GM19240 (cell line): Measurements from ENCODE around the gene IFNLR1.

Experiments used
- DNase-seq: peaks from one replicate; pipeline ENCODE4 v3.0.0; 2011; ENCODE audit warnings: low spot score; ENCODE audit not compliant: insufficient read length

The IFNLR1 gene

DNA sequence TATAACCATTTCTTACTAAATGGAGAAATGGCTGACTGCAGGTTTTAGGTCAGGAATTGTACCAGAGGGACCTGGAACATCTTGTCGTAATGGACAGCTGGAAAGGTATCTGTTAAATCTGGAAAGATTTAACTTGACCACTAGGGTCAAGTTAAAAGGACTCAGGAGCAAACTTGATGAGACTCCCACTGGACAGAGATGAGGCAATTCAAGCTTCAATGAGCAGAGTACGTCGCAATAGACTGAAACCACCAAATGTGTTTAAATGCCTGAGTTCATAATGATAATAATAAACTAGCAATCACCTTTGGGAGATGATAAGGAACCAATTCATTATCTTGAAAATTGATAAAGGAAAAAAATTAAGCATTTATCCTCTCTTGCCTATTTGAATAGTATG, 8.7 kb downstream of the IFNLR1 start:
- DNase-seq = no peak

DNA sequence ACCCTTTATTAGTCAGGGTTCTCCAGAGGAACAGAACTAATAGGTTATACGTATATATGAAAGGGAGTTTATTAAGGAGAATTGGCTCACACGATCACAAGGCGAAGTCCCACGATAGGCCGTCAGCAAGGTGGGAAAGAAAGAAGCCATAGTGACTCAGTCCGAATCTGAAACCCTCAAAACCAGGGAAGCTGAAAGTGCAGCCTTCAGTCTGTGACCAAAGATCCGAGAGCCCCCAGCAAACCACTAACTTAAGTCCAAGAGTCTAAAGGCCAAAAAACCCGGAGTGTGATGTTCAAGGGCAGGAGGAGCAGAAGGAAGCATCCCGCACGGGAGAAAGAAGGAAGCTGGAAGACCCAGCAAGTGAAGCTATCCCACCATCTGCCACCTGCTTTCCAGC, 9.9 kb downstream of the IFNLR1 start:
- no peak for DNase-seq

DNA sequence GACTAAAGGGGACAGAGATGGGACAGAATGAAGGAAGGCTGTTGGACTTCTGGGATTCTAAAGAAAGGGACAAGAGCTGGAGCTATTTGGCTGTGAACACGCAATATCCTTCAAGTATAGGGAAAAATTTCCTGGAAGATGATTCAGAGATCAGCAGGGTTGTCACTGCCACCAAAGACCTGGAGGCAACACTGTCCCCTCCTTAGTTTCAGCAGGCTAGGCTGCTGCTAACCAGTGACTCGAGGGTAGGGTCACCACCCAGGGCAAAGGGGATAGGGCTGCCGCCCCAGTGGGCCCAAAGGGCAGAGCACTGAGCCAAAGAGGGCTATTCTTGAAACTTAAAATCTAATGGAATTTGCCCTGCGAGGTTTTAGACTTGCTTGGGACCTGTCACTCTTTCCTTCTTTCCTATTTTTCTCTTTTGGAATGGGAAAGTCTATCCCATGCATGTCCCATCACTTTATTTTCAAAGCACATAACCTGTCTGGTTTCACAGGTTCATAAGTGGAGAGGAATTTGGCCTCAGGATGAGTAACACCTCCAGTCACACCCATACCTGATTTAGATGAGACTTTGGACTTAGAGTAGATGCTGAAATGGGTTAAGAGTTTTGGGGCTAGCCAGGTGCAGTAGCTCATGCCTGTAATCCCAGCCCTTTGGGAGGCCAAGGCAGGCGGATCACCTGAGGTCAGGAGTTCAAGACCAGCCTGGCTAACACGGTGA, 11.9 kb downstream of the IFNLR1 start:
- no peak for DNase-seq

DNA sequence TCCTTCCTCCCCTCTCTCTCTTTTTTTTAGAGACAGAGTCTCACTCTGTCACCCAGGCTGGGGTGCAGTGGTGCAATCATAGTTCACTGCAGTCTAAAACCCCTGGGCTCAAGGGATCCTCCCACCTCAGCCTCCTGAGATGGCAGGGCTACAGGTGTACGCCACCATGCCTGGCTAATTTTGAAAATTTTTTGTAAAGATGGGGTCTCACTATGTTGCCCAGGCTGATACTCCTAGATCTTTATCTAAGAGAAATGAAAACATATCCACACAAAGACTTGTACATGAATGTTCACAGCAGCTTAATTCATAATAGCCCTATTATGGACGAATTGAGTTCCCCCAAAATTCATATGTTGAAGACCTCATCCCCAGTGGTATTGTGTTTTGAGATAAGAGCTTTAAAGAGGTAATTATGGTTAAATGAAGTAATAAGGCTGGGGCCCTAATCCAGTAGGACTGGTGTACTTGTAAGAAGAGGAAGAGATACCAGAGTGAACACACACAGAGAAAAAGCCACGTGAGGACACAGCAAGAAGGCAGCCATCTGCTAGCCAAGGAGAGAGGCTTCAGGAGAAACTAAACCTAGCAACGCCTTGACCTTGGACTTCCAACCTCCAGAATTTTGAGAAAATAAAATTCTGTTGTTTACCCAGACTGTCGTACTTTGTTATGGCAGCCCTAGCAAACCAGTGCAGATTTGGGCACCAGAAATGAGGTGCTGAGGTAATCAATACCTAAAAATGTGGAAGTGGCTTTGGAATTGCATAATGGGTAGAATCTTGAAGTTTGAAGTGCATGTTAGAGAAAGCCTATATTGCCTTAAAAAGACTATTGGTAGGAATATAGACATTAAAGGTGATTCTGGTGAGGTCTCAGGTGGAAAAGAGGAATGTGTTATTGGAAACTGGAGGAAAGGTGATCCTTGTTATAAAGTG, 13.2 kb downstream of the IFNLR1 start:
- no peak for DNase-seq

DNA sequence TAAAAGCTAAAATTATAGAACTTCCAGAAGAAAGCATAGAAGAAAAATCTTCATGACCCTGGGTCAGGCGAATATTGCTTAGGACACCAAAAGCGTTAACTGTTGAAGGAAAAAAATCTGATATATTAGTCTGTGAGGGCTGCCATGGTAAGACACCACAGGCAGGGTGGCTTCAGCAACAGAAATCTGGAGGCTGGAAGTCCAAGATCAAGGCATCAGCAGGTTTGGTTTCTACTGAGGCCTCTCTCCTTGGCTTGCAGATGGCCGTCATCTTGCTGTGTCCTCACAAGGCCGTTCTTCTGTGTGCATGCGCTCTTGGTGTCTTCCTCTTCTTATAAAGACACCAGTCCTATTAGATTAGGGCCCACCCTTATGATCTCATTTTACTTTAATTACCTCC, 14.5 kb downstream of the IFNLR1 start:
- DNase-seq = no peak

DNA sequence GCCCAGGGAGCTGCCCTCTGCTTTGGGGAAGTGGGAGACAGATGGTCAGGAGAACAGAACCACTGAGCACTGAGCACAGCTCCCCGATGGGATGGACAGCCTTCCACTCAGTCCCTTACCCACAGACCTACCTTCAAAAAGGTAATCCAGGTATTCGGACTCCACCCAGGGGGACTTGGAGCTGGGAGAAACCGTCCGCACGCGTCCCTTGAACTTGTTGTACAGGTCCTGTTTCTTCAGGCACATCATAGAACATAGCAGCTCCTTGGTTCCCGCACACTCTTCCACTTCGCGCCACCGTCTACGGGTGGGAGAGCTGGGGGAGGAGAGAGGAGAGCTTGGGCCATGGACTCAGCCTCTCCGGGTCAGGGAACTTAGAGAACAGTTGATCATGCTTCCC, 17.8 kb downstream of the IFNLR1 start:
- no peak for DNase-seq

DNA sequence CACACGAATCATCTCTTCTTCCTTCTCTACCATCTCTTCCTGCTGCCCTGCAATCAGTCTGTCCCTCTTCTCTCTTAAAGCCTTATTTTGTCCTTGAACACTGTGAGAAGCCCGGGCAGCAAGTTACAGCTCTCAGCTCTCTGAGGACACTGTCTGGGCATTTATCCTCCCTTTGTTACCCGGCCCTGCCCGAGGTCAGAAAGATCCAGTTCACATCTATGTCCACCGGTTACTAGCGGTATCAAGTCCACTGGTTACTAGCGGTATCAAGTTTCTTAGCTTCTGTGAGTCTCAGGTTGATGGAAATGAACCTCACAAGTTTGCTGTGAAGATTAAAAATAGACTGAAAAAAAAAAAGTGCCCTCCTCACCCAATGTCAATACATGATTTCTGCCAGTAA, 18.8 kb downstream of the IFNLR1 start:
- DNase-seq = no peak

DNA sequence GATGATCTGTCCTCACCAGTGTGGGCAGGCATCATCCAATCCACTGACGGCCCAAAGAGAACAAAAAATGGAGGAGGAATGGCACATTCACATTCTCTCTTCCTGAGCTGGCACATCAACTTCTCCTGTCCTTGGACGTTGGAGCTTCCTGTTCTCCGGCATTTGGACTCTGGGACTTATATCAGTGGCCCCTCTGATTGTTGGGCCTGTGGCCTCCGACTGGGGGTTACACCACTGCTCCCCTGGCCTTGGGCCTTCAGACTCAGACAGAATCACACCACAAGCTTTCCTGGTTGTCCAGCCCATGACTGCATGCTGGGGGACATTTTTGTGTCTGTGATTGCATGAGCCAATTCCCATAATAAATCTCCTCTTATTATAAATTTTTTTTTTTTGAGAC, 20.1 kb downstream of the IFNLR1 start:
- no peak for DNase-seq

DNA sequence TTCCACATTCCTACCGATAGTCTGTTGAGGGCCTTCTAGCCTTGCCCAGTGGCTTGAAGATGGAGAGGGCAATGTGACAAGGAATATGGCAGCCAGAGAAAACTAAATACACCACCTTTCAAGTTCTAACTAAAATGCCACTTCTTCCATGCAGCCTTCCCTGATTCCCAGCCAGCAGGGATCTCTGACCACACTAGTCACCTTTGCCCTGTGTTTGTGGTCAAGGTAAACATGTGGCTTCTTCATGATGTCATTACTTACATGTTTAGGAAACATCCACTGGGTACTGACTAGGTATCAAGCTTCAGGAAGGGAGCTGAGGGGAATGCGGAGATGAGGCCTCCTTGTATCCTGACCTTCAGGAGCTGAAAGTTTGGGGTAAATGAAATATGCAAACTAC, 21.6 kb downstream of the IFNLR1 start:
- no peak for DNase-seq

DNA sequence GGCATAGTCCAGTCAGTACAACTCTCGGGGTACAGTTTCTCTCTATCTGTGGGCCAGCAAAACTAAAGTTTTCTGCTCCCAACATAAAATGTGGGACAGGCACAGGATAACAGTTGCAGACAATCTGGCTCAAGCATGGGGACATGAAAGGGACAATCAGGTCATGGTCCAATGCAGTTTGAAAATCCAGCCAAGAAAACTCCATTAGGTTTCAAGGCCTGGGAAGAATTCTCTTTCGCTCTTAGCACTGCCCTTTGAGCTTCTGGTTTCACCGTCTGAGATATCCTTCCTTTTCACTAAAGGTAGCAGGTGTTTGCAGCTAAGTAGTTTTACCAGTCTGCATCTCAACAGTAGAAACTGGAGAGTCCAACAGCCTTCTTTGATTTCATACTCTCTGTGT, 23.1 kb downstream of the IFNLR1 start:
- DNase-seq = no peak

DNA sequence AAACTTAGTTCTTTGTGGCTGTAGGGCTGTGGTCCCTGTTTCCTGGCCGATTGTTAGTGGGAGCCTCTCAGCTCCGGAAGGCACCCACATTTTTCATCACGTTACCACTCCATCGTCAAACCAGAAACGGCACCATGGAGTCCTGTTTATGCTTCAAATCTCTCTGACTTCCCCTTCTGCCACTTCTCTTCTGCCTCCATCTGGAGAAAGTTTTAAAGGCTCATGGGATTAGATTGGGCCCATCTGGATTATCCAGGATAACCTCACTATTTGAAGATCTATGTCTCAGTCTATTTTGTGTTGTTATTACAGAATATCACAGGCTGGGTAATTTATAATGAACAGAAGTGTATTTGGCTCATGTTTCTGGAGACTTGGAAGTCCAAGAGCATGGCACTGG, 24.9 kb downstream of the IFNLR1 start:
- no peak for DNase-seq

DNA sequence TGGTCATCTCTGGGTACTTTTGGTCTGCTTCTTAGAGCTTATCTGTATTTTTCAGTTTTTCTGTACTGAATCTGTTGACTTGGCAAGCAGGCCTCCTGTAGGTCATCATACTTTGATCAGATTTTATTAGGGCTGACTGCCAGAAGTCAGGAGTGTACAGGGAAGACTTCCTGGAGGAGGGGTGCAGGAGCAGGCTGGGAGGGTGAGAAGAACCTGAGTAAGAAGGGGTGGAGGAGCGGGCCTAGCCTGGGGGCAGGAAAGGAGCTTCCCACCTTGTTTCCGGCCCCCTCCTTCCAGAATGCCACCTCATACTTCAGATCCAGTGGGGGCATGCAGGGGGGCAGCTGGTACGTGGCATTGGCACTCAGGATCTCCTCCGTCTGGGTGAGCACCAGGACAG, 25.8 kb downstream of the IFNLR1 start:
- no peak for DNase-seq

DNA sequence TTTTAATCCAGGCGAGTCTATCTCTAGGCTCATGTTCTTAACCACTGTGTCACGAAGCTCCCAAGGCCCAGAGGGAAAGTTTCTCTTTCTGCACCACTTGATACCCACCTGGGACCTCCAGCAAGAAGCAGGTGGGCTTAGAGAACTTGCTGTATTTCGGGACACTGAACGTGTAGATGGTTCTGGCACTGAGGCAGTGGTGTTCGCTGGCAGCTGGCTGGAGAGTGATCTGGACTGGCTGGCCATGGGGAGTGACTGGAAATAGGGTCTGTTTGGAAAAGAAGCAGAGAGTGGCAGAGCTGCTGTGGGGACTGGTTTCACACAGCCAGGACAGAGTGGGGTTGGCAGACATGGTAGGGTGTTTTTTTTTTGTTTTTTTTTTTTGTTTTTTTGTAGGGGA, 27.7 kb downstream of the IFNLR1 start:
- DNase-seq = no peak

DNA sequence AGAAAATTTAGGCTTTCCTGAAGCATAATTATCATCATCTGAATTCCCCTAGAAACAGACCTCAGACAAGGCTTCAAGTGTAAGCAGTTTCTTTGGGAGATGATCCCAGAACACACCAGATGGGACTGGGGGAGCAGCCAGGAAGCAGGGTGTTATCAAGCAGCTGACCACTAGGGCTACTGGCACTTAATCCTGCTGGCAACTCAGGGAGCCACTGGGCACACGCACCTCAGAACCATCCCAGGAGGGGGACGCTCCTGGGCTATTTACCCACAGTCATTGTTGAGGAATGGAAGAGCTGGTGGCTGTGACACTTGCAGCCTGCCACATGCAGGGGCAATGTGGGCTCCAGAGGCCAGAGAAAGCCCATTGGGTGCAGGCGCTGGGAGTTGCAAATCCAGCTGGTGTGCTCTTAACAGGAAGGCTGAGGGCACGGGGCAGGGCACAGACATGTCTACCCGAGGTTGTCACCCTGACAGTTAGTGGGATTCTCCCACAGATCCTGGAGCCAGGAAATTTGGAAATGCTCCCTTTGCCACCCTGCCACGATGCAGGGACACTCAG, 29.1 kb downstream of the IFNLR1 start:
- DNase-seq = no peak

DNA sequence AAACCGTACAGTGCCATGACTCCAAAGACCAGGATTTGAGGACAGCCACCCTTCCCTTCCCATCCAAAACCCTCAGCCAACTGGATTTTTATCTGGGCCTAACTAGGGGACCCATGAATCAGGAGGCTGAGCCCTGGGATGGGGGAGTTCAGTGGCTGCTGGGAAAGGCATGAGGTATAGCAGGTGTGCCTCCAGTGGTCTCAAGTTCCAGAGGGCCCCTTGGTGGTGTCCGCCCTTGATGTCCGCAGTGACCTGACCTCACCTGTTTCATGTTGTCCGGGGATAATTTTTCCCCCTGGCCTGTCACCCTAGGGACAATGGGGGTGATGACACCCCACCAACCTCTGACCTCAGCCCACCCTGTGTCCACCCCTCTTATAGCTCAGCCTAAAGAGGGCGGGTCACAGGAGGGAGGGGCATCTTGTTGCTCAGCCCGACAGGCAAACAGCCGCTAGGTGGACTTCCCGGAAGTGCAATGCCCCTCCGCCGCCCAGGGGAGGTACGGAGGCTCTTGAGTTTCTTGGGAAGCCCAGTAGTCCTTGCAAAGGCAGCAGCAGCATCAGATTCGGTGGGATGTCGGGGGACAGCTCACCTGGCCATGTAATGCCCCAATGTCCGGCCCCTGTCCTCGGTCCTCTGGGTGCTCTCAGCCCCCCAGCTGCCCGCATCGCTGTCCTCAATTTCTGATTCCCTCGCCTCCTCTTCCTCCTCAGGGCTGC, 30.4 kb downstream of the IFNLR1 start:
- DNase-seq = no peak

DNA sequence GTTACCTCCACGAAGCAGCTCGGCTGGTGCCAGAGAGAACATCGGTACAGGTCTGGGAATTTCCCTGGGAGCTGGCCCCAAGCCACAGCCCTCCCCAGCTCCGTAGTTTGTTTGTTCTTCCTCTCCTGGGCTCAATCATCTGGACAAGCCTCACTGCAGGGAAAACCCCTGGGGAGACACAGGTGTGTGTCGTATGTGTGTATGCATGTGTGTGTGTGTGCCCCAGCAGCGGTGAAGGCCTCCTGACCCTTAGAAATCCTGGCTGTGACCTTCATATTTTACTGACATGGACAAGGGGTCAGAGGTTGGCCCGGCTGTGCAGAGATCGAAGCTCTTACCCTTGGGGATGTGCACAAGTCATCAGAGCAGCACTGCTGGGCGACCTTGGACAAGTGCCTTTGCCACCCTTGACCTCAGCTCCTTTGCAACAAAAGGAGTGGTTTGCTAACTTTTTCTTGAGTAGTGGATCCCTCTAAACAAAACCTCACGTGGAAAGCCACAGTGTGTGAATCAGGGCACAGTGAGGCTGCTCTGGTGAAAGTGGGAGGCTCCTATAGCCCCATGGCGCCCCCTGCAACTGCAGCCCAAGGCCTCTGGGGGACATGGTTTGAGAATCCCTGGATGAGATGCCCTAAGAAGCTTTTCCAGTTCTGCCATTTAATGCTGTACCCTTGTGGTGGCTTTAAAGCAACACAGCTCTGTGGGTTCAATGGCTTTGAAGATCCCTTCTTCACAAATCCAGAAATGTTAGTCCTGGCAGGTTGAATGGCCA, 31.9 kb downstream of the IFNLR1 start:
- no peak for DNase-seq

DNA sequence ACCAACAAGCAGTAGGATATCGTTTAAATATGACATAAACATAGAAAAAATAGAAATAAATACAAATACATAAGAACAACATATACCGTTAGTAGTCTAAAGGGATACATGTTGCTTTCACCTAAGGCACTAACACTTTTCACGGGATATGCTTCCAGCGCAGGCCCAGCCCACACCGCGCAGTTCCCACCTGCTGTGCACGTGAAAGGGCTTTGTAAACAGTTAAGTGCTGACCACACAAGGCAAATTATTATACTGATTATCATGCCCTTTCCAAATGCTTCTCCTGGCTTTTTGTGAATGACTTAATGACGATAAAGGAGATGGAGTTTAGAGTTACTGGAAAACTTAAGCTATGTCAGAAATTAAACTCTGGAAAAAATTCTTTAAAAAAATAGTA, 32.9 kb downstream of the IFNLR1 start:
- DNase-seq = no peak

DNA sequence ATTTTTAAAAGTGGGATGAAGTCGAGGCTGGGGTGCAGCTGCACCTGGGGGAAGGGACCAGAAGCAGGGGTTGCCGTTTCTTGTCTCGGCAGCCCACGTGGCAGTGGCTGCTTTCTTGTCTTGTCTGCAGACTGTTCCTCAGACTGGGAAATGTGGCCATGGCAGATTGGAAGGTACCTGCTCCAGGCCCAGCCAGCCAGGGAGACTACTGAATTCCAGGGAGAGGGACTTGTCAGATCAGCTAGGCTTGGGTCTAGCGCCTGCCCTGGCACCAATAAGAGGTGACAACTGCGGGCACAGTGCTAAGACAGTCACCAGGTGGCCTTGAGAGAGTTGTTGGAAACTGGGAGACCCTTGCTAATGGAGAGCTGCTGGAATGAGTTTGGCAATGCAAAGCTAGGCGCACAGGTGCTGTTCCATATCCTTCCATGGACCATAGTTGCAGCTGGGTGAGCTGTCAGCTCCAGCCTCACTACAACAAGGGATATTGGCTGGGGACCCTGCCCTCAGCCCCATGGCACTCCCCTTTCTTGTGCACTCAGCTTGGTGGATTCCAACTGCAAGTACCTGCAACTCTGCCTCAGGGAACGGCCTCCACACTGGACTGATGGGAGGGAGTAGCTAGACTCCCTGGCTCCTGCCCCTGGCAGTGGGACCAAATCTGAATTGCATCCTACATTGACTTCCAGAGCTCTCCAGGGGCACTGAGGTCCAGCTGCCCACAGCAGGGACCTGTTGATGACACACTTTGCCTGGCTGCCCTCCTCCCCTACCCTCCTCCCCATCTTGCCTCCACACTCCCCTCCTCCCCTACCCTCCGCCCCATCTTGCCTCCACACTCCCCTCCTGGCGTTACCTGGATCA, 34.2 kb downstream of the IFNLR1 start:
- no peak for DNase-seq

DNA sequence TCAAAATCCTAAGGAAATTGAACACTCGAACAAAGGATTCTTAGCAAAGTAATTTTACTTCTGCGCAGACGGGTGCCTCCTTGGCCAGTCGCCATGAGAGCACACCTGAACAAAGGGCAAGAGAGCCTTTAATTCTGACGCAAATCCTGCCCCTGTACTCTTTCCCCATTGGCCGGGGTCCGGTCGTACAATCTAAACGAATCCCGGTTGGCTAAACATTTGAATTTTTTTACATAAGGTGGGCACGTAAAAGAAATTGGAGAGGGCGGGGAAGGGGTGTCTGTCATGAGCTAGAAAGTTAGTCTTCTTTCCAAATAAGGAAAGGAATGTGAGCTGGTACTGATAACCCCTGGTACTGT, 35.9 kb downstream of the IFNLR1 start:
- no peak for DNase-seq
